ENCODE data around the gene KCNIP4.

KCNIP4 gene

DNA sequence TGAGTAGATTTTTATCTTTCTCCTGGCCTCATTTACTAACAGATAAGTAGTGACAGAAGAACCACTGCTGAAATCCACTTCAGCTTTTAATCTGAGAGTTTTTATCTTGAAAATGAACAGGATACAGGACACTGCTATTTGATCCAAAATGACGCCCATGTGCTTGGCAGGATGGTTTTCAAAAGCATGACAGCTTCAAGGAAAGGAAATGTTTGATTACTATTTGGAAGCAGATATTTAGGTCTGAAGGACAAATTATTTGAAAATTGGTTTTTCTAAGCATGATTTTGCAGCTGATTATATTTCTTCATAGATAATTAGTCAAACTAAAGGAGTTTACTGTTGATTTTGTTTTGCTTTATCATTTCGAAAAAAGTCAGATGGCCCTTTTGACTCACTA is 1237.2 kb downstream of the KCNIP4 start:
- no peak for DNase-seq (ENCODE audit: low read depth)
- TF ChIP-seq, protein P1, sequence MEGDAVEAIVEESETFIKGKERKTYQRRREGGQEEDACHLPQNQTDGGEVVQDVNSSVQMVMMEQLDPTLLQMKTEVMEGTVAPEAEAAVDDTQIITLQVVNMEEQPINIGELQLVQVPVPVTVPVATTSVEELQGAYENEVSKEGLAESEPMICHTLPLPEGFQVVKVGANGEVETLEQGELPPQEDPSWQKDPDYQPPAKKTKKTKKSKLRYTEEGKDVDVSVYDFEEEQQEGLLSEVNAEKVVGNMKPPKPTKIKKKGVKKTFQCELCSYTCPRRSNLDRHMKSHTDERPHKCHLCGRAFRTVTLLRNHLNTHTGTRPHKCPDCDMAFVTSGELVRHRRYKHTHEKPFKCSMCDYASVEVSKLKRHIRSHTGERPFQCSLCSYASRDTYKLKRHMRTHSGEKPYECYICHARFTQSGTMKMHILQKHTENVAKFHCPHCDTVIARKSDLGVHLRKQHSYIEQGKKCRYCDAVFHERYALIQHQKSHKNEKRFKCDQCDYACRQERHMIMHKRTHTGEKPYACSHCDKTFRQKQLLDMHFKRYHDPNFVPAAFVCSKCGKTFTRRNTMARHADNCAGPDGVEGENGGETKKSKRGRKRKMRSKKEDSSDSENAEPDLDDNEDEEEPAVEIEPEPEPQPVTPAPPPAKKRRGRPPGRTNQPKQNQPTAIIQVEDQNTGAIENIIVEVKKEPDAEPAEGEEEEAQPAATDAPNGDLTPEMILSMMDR (IDR thresholded peaks at IDR 0.05; ENCODE audit: low read depth, low read length, missing control alignments) = no peak
- no peak overlapping the region for H3K4me3 ChIP-seq (ENCODE audit: low read depth, low read length)

DNA sequence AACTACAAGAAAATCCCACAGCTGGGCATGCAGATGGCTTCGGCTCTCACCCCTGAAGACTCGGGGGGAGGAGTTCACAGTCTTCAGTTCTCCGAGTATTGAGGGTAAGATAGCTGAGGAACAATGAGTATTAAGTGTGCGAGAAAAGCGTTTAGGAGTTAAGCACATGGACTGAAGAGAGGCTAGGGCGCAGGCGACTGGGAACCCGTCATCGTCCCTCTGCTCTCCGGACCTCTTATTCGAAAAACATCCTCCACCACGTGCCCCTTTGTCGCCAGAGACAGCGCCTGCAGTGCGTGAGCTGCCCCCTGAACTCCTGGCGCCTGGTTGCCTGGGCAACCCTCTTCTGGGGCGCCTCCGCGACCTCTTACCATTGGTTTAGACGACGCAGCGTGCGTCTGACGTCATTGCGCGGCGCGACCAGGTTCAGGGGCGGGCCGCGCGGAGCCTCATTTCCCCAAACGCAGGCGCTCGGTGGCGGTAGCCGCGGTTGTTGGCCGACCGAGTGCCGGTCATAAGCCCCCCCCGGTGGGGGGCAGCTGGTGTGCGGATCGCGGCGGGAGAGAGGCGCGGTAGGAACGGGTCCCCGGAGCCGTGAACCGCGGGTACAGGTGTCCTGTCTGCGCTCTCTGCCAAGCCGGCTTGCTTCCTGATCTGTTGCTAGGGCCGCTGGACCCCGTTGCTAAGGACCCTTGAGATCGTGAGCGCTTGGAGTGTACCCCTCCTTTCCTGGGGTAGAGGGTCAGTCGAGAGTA is 1248.4 kb downstream of the KCNIP4 start, which contains the start of gene PACRGL:
PACRGL (plus strand) TSS at position 452 of the 755 bp plus-strand sequence. CDS start 4,024 bp downstream, outside the sequence.
- peak; percentile 78 for DNase-seq (ENCODE audit: low read depth)
- TF ChIP-seq, protein P1 (IDR thresholded peaks at IDR 0.05; ENCODE audit: low read depth, low read length, missing control alignments) = no peak
- H3K4me3 ChIP-seq (ENCODE audit: low read depth, low read length) = peak within 1 kb of the TSS; percentile 98

DNA sequence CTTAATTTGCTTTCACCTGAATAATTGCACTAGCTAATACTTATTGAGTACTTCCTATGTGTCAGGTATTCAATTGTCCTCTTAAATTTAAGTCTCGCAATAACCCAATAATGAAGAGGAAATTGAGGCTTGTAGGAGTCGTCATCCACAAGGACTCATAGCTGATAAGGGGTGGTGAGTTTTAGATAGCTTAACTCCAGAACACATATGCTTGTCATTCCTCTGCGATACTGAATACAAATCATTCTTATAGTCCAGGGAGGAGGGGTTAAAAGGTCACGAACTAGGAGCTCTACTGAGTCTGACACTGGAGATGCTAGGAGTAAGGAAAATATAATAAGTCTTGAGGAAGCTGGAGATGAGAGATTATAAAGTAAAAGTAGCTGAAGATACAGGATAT is 1249.8 kb downstream of the KCNIP4 start:
- TF ChIP-seq, protein P1 (IDR thresholded peaks at IDR 0.05; ENCODE audit: low read depth, low read length, missing control alignments) = no peak
- H3K4me3 ChIP-seq (ENCODE audit: low read depth, low read length) = no peak overlapping the region
- DNase-seq (ENCODE audit: low read depth) = no peak

DNA sequence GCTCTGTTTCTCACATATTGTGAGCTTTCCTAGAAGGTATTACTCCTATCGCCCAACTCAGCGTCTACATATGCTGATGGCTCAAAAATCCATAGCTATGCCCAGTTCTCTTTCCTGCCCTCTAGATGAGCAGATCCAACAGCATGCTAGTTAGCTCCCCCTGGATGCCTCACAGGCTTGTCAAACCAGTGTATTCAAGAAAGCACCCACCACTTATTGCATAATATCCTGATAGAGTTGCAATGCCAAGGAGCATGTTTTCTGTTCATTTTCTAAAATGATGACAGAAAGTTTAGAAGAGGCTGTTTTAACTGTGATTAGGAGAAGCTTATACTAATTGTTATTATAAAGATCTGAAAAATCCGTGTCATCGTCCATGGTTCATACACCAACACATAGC is 1250.2 kb downstream of the KCNIP4 start:
- H3K4me3 ChIP-seq (ENCODE audit: low read depth, low read length) = no peak overlapping the region
- TF ChIP-seq, protein P1 (IDR thresholded peaks at IDR 0.05; ENCODE audit: low read depth, low read length, missing control alignments) = no peak
- no peak for DNase-seq (ENCODE audit: low read depth)

DNA sequence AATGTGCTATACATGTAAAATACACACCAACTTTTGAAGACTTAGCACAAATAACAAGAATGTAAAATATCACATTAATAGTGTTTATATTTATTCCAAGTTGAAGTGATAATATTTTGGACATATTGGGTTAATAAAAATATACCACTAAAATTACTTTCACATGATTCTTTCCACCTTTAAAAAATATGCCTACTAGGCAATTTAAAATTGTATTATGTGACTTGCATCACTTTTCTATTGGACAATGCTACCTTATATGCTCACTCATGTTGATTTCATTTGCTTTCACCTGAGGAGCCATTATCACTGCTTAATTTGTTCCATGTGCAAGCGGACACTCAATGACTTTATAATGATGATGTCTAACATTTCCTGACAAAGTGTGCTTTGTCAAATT is 1251.8 kb downstream of the KCNIP4 start:
- TF ChIP-seq, protein P1 (IDR thresholded peaks at IDR 0.05; ENCODE audit: low read depth, low read length, missing control alignments) = no peak
- no peak overlapping the region for H3K4me3 ChIP-seq (ENCODE audit: low read depth, low read length)
- no peak for DNase-seq (ENCODE audit: low read depth)

DNA sequence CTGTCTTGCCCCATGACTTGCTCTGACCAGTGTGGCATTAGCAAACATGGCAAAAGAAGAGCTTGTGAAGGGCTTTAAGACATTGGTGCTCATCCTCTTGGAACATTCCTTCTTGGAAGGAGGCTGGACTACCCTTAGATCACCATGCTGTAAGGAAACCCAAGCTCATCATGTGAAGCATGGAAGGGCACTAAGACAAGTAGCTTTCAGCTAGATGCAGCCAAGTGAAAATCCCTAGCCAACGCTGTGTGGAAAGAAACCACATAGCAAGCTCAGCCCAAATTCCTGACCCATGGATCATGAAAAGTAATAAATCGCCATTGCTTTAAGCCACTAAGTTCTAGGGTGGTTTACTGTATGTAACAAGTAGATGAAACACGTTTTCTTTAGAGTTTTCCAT is 1260.7 kb downstream of the KCNIP4 start:
- no peak overlapping the region for H3K4me3 ChIP-seq (ENCODE audit: low read depth, low read length)
- no peak for DNase-seq (ENCODE audit: low read depth)
- TF ChIP-seq, protein P1 (IDR thresholded peaks at IDR 0.05; ENCODE audit: low read depth, low read length, missing control alignments) = no peak
